ENCODE measurements around the gene MAP3K6. TPM values are rescaled to one million over a fixed set of nuclear protein-coding genes. Genes with fewer than 3 reads are reported as not detected.

MAP3K6 gene
- total RNA-seq, 1 donor from 2014 or later = 45.2 TPM

DNA sequence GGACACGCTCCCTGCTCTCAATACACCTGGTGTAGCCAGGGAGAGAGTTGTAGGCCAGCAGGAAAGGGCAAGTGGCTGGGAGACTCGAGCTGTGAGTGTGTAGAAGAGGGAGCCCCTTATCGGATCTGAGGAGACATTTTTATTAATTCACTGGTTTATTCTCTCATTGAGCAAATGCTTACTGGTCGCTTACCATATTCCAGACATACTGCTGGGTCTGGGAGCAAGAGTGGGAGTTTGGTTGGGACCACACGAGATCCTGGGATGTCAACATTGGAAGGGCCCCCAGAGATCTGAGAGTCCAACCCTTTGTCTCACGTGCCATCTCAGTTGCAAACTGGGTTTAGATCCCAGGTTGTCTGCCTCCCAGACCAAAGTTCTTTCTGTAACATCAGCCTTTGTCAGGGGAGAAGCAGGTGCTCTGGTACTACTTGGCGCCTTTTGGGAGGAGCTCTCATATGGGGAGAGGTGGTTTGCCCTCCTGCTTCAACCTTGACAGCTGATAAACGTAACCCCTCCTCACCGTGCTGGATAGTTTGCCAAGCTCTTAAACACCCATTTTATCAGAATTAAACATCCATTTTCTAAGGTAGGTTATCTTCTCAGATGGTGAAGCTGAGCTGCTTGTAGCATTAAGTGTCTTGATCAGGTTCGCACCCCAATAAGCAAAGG lies 44.1 kb downstream of the MAP3K6 start:
- H3K4me3 ChIP-seq = peak overlapping the region; percentile 82
- H3K27me3 ChIP-seq (ENCODE audit: low read depth) = no peaks in the 10 kb centered on the region
- peaks cover 22% of the 10 kb centered on the region for H3K36me3 ChIP-seq
- peaks cover 60% of the 10 kb centered on the region for H3K4me1 ChIP-seq
- no peaks in the 10 kb centered on the region for H3K9me3 ChIP-seq (replicated peaks)
- DNase-seq = no peak
- peak overlapping the region; percentile 91 for H3K27ac ChIP-seq (replicated peaks)
- intact Hi-C loops (cut with micrococcal nuclease) = no loop called here
- TF ChIP-seq, protein P1, sequence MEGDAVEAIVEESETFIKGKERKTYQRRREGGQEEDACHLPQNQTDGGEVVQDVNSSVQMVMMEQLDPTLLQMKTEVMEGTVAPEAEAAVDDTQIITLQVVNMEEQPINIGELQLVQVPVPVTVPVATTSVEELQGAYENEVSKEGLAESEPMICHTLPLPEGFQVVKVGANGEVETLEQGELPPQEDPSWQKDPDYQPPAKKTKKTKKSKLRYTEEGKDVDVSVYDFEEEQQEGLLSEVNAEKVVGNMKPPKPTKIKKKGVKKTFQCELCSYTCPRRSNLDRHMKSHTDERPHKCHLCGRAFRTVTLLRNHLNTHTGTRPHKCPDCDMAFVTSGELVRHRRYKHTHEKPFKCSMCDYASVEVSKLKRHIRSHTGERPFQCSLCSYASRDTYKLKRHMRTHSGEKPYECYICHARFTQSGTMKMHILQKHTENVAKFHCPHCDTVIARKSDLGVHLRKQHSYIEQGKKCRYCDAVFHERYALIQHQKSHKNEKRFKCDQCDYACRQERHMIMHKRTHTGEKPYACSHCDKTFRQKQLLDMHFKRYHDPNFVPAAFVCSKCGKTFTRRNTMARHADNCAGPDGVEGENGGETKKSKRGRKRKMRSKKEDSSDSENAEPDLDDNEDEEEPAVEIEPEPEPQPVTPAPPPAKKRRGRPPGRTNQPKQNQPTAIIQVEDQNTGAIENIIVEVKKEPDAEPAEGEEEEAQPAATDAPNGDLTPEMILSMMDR (IDR thresholded peaks at IDR 0.05; ENCODE audit: borderline replicate concordance) = no peak

DNA sequence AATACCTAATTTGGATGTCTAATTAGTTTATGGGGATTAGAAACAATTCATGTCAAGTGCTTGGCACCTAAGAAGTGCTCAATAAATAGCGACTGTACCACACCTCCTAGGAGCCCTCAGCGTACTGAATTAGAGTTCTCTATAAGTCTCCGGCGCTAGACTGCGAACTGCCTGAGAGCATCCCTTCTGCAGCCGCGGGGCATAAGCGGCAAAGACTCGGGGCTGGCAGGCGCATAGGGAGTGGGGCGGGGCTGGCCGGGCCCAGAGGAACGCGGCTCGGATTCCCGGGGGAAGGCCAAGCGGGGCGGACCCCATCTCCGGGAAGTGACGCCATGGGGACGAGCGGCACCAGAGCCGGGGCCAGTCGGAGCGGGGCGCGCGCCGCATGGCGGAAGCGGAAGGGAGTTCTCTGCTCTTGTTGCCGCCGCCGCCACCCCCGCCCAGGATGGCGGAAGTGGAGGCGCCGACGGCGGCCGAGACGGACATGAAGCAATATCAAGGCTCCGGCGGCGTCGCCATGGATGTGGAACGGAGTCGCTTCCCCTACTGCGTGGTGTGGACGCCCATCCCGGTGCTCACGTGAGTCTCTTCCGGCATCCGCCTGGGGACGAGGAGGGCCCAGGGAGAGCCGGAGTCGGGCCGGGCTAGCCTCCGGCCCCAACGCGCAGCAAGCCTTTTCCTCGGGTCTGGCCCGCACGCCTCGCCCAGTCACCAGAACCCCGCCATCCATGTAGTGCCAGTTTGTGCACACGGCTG lies 44.8 kb downstream of the MAP3K6 start, which contains the start of gene TMEM222:
Gene TMEM222 (plus strand): TSS at position 351 of the 756 bp plus-strand sequence. CDS start 35 bp downstream, at position 386.
- TF ChIP-seq, protein P1 (IDR thresholded peaks at IDR 0.05; ENCODE audit: borderline replicate concordance) = peak; percentile 47
- no peaks in the 10 kb centered on the region for H3K27me3 ChIP-seq (ENCODE audit: low read depth)
- peaks cover 22% of the 10 kb centered on the region for H3K36me3 ChIP-seq
- intact Hi-C loops (cut with micrococcal nuclease) = no loop called here
- peak within 1 kb of the TSS; percentile 82 for H3K4me3 ChIP-seq
- H3K9me3 ChIP-seq (replicated peaks) = no peaks in the 10 kb centered on the region
- peaks cover 53% of the 10 kb centered on the region for H3K4me1 ChIP-seq
- H3K27ac ChIP-seq (replicated peaks) = peak within 1 kb of the TSS; percentile 91
- peak; percentile 98 for DNase-seq

DNA sequence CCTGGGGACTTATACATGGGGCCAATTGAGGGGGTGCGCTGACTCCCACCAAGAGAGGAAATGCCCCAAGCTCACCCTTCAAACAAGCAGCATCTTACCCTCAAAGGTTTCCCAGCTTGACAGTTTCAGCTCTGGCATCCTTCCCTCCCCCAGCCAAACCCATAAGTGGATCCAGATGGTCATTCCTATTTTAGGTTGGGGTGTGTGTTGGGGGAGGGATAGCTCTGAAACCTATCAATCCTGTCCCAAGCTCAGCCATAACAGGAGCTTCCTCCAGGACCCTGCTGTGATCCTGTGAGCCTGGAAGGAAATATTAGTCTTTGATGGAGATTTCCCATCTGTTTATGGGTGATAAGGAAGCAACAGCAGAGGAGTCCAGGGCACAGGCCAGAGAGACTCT lies 48.2 kb downstream of the MAP3K6 start:
- intact Hi-C loops (cut with micrococcal nuclease) = no loop called here
- TF ChIP-seq, protein P1 (IDR thresholded peaks at IDR 0.05; ENCODE audit: borderline replicate concordance) = no peak
- Histone ChIP-seq H3K27me3 (ENCODE audit: low read depth) (no peaks in the 10 kb centered on the region), H3K4me3 (no peak overlapping the region), H3K4me1 (peaks cover 22% of the 10 kb centered on the region), H3K27ac (replicated peaks) (no peak overlapping the region), H3K9me3 (replicated peaks) (no peaks in the 10 kb centered on the region), H3K36me3 (no peaks in the 10 kb centered on the region)
- no peak for DNase-seq

DNA sequence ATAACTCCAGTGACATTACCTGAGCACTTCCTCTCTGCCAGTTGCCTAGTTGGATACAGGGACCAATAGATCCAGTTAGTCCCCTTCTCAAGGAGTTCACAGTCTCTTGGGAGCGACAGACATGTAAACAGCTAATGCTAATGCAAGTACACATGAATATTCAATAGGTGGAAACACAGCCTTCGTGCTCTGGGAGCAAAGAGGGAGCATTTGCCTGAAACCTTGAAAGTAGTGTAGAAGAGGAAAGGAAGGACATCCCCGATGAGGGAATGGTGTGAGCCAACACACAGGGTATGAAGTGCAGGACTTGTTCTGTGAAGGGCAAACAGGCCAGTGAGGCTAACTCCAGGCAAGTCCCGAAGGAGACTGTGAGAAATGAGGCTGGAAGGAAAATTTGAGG lies 48.6 kb downstream of the MAP3K6 start:
- Histone ChIP-seq H3K27ac (replicated peaks) (no peak overlapping the region), H3K9me3 (replicated peaks) (no peaks in the 10 kb centered on the region), H3K4me1 (peaks cover 18% of the 10 kb centered on the region), H3K27me3 (ENCODE audit: low read depth) (no peaks in the 10 kb centered on the region), H3K4me3 (no peak overlapping the region), H3K36me3 (no peaks in the 10 kb centered on the region)
- intact Hi-C loops (cut with micrococcal nuclease) = no loop called here
- DNase-seq = no peak
- TF ChIP-seq, protein P1 (IDR thresholded peaks at IDR 0.05; ENCODE audit: borderline replicate concordance) = no peak

DNA sequence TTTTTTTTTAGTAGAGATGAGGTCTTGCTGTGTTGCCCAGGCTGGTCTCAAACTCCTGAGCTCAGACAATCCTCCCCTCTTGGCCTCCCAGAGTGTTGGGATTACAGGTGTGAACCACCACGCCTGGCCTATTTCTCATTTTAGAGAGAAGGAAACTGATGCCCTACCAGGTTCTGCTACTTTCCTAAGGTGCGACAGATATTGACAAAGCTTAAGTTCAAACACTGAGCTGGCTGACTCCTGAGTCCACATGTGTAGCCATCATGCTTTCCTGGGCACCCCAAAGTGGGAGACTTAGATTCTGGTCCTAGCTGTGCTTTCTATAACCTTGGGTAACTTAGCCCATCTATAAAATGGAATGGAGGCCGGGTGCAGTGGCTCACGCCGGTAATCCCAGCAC lies 49.9 kb downstream of the MAP3K6 start:
- H3K27ac ChIP-seq (replicated peaks) = no peak overlapping the region
- H3K4me1 ChIP-seq = peaks cover 7% of the 10 kb centered on the region
- H3K36me3 ChIP-seq = no peaks in the 10 kb centered on the region
- intact Hi-C loops (cut with micrococcal nuclease) = no loop called here
- H3K9me3 ChIP-seq (replicated peaks) = no peaks in the 10 kb centered on the region
- no peaks in the 10 kb centered on the region for H3K27me3 ChIP-seq (ENCODE audit: low read depth)
- no peak overlapping the region for H3K4me3 ChIP-seq
- no peak for DNase-seq
- TF ChIP-seq, protein P1 (IDR thresholded peaks at IDR 0.05; ENCODE audit: borderline replicate concordance) = no peak

Data from left ventricle myocardium inferior (tissue), 1 donor.